HG03439 (cell line): ENCODE measurements around the gene TRIM72.
"Not testable (repeated sequence)": the region's sequence is repeated elsewhere in the genome, so short reads cannot be mapped to it uniquely, and the experiment has no call there.

Experiments used
- ATAC-seq: cut with Tn5 transposase; IDR thresholded peaks from one replicate; pipeline ENCODE4 v1.9.1; 2021; ENCODE audit warnings: mild to moderate bottlenecking, moderate library complexity; ENCODE audit not compliant: unreplicated experiment

Gene TRIM72

DNA sequence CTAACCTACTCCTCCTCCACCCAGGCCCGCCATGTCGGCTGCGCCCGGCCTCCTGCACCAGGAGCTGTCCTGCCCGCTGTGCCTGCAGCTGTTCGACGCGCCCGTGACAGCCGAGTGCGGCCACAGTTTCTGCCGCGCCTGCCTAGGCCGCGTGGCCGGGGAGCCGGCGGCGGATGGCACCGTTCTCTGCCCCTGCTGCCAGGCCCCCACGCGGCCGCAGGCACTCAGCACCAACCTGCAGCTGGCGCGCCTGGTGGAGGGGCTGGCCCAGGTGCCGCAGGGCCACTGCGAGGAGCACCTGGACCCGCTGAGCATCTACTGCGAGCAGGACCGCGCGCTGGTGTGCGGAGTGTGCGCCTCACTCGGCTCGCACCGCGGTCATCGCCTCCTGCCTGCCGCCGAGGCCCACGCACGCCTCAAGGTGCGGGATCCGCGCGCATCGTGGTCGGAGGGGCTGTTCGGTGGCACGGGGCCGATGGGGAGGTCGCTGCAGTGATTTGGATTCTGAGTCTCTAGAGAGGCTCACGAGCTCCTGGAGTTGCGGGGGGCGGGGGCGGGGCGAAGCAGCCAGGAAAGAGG lies 878 bp downstream of the TRIM72 start:
- no peak for ATAC-seq

DNA sequence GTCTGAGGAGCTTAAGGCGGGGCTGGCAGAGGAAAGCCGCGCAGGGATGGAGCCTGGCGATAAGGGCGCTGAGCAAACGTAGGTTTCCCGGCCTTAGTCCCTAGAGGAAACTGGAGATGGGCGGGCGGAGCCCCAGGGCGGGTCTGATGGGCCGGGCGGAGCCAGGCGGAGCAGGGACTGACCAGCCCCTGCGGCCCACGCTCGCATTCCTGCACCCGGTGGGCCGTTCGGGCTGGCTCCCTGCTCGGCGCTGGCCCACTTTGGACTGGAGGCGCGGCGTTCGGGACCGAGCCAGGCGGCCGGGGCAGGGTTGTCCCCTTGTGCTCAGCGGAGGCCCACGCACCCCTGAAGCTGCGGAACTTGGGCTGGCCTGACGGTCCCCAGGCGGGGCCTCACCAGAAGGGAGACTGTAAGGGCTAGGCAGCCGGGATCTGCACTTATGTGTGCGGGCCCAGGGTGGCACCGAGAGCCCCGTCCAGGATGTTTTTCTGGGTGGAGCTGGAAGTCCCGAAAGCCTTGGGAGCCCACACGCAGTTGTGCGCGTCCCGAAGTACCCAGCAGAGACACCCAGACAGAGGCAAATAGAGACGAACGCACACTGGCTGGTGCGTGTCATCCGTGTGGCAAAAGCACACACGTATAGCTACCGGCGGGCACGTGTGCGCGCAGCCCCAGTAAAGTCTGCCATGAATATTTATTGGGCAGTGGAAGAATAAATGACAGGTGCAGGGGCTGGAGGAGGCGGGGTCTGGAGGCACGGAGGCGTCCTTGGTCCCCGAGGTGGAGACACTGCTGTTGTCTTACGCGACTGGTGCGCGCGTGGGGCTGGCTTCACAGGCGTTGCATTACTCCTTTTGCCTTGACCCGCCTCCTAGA lies 1.6 kb downstream of the TRIM72 start:
- ATAC-seq: no peak

DNA sequence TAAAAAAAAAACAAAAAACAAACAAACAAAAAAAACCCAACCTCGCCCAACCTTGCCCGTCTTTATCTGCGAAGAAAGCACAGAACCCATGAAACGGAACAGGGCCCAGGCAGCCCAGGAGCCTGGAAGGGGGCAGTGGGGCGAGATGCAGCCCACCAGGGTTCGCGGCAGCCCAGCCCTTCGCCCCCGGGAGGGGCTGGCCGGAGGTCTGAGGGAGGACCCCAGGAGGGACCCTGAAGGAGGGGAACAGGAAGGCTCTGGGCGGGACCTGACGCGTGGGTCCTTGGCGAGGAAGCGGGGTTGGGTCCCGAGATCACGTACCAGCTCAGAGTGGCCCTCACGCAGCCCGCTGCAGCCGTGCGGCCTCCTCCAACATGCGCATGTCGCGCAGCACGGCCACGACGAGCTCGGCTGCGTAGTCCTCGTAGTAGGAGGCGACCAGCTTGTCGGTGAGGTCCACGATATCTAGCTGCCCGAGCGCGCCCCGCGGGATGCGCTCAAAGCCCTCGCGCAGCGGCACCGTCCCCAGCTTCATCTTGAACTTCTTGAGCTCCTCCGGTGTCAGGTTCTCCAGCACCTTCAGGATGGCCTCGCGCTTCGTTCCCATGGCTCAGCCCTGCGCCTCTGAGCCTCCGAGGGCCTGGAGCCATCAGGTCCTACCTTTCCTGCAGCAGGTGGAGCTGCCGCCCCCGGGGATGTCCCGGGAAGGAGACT lies 2.7 kb downstream of the TRIM72 start, which contains the start of gene PYDC1:
TSS of gene PYDC1 (minus strand) at position 714 of the 714 bp plus-strand sequence. CDS start at position 607, 107 bp downstream.
- no peak for ATAC-seq

DNA sequence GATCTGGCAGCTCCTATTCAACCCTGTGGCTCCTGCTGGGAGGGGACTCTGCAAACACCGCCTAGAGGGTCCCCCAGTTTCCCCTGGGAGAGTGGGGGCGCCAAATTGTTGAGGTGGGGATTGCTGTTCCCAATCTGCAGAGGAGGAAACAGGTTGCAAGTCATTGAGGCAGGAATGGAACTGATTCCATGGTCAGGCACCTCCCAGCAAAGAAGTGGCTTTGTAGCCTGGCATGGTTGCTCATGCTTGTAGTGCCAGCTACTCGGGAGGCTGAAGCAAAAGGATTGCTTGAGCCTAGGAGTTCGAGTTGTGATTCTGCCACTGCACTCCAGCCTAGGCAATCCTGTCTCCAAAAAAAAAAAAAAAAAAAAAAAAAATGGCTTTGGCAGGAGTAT lies 3.2 kb downstream of the TRIM72 start:
- ATAC-seq: no peak

DNA sequence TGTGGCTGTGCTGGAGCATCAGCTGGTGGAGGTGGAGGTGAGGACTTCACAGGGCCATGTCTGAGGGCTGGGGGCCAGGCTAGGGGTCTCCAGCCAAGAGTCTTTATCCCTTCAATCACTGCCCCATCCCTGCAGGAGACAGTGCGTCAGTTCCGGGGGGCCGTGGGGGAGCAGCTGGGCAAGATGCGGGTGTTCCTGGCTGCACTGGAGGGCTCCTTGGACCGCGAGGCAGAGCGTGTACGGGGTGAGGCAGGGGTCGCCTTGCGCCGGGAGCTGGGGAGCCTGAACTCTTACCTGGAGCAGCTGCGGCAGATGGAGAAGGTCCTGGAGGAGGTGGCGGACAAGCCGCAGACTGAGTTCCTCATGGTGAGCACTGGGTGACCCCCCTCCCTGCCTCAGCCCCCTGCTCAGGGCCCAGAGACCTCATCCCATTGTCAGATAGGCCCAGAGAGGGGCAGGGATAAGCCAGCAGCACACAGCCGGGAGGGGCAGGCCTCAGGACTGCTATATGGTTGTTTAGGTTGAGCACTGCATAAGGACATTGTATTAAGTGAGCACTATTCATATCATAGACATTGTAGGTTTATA lies 5.3 kb downstream of the TRIM72 start:
- no peak for ATAC-seq

DNA sequence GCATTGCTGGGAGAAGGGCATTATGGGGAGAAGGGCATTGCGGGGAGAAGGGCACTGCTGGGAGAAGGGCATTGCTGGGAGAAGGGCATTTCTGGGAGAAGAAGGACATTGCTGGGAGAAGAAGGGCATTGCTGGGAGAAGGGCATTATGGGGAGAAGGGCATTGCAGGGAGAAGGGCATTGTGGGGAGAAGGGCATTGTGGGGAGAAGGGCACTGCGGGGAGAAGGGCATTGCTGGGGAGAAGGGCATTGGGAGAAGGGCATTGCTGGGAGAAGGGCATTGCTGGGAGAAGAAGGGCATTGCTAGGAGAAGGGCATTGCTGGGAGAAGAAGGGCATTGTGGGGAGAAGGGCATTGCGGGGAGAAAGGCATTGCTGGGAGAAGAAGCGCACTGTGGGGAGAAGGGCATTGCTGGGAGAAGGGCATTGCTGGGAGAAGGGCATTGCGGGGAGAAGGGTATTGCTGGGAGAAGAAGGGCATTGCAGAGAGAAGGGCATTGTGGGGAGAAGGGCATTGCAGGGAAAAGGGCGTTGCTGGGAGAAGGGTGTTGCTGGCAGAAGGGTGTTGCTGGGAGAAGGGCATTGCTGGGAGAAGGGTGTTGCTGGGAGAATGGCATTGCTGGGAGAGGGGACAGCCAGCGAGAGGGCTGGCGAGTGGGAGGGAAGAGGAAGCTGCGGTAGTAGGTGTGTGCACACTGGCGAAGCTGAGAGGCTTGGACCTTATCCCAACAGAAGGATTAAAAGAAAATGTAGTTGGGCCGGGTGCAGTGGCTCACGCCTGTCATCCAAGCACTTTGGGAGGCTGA lies 7.6 kb downstream of the TRIM72 start:
- no peak for ATAC-seq

DNA sequence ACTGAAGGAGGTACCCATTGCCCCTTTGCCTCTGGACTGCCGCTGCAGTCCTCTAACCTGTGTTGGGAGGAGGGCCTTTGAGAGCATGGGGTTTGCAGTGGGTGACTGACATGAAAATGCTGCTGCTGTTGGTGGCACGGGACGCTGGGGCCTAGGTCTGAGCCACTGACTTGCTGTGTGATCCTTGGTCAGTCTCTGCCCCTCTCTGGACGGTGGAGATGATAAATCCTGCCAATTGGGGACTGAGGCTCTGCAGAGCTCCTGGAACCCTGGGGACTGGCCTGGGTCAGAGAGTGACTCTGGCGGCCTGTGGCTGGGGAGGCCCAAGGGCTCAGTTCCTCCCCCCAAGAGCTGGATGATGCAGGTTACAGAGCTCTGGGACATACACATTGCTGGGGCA lies 9.1 kb downstream of the TRIM72 start:
- no peak for ATAC-seq

DNA sequence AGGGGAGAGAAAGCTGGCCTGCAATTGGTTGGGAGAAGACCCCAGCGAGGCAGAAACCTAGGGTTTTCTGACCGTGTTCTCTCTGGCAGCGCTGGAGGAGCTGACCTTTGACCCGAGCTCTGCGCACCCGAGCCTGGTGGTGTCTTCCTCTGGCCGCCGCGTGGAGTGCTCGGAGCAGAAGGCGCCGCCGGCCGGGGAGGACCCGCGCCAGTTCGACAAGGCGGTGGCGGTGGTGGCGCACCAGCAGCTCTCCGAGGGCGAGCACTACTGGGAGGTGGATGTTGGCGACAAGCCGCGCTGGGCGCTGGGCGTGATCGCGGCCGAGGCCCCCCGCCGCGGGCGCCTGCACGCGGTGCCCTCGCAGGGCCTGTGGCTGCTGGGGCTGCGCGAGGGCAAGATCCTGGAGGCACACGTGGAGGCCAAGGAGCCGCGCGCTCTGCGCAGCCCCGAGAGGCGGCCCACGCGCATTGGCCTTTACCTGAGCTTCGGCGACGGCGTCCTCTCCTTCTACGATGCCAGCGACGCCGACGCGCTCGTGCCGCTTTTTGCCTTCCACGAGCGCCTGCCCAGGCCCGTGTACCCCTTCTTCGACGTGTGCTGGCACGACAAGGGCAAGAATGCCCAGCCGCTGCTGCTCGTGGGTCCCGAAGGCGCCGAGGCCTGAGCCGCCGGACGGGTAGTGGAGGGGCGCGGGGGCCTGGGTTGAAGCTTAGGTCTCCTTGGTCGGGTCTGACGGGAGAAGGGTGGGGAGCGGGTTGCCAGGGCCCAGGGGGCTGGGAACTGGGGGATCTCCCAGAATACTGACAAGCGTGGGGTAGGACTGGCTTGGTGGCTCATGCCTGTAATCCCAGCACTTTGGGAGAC lies 10.4 kb downstream of the TRIM72 start:
- ATAC-seq: no peak

DNA sequence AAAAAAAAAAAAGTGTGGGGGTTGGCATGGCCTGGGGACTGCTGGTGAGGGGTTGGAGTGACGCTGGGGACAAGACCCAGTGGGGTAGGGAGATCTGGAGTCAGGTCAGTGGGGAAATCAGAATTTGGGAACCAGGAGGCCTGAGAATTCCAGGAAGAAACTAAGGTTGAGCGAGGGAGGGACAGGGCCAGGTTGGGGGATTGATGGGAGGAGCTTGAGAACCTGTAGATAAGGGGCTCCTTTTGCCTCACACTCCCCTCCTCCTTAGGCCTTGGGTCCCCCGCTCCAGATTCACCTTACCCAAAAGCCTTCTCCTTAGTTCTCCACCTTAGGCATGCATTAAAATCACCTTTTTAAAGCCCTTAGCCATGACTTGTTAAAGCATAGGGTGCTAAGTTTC lies 11.3 kb downstream of the TRIM72 start:
- no peak for ATAC-seq

DNA sequence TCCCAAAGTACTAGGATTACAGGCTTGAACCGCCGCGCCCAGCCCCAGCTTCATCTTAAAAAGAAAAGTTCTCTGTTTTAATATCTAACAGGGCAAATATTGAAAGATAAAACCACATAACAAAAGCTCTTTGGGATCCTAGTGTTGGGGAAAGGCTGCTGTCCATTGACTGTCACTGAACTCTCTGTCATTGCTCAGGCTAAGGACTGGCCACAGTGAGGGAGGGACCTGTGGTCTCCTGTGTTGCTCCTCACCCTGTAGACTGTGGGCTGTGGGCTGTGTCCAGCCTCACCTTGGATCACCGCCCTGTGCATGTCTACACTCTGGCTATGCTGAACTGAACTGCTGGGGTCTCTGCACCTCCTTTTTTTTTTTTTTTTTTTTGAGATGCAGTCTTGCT lies 14.3 kb downstream of the TRIM72 start:
- no peak for ATAC-seq

DNA sequence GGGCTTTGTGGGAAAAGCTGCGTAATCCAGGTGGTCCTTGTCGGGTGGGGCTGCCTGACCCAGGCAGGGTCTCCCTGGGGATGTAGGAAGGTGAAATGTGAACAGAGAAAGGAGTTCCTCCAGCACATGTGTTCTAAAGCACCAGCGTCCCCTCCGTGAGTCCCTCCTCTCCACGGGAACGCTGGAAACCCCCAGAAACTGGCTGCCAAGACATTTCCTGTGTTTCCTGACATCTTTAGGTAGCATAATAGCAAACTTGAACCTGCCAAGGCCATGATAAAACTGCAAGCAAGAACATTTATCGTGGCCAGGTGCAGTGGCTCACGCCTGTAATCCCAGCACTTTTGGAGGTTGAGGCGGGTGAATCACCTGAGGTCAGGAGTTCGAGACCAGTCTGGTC lies 15.6 kb downstream of the TRIM72 start:
- ATAC-seq: no peak

DNA sequence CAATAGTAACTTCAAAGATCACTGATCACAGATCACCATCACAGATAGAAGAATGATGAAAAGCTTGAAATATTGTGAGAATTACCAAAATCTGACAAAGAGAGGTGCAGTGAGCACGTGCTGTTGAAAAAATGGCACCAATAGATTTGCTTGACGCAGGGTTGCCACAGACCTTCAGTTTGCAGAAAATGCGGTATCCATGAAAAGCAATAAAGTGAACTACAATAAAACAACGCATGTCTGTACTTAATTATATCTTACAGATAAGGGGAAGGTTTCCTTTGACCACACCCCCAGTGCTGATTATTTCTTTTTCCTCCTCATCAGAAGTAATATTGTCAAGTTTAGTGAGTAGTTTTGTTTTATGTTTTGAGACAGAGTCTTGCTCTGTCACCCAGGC lies 24.1 kb downstream of the TRIM72 start:
- ATAC-seq: no peak

DNA sequence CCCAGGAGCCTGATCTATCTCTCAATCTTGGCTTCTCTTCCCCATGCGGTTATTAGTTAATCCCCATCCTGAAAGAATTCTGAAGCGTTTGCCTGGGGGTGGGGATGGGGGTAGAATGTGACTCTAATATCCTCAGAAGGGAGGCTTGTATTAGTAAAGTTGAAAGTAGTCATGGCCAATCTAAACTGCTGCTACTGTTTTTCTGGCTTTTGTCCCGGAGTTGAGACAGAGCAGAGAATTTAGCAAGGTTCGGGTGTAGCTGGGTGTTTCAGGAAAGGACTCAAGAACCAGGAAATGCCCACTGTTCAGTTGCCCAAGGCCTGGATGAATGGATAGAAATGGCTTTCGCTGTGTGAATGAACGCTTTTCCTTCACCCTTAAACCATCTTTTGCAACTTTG lies 28.3 kb downstream of the TRIM72 start:
- no peak for ATAC-seq

DNA sequence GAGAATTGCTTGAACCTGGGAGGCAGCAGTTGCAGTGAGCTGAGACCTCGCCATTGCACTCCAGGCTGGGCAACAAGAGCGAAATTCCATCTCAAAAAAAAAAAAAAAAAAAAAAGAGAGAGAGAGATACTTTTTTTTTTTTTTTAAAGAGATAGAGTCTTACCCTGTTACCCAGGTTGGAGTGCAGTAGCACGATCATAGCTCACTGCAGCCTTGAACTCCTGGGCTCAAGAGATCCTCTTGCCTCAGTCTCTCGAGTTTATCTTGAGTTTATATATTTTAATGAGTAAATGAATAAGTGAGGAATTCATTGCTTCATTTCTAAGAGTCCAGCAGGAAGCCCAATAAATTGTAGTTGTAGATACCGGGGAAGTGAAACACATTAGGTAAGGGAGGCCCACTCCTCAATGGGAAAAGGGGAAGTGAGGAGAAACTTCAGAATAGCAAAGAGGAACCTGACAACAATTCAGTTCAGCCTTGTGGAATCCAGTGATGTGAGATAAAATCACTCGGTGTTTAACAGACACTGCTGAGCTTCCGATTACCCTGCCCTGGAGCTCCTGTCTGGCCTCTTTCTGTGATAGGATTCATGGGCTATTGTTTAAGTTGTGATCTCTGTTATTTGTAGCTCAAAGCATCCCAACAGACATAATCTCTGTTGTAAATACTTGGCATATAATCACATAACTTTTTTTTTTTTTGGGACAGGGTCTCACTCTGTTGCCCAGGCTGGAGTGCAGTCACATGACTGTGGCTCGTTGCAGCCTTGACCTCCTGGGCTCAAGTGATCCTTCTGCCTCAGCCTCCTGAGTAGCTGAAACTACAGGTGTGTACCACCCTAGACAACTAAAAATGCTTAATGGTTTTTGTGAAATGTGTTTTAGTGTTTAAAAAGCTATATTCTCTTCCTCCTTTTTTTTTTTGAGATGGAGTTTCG lies 30.1 kb downstream of the TRIM72 start:
- no peak for ATAC-seq

DNA sequence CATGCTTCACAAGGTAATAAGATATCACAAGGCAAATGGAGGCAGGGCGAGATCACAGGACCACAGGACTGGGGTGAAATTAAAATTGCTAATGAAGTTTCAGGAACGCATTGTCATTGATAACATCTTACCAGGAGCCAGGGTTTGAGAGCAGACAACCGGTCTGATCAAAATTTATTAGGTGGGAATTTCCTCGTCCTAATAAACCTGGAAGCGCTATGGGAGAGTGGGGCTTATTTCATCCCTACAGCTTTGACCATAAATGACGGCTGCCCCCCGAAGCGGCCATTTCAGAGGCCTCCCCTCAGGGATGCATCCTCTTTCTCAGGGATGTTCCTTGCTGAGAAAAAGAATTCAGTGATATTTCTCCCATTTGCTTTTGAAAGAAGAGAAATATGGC lies 31.7 kb downstream of the TRIM72 start:
- not testable (repeated sequence) for ATAC-seq

DNA sequence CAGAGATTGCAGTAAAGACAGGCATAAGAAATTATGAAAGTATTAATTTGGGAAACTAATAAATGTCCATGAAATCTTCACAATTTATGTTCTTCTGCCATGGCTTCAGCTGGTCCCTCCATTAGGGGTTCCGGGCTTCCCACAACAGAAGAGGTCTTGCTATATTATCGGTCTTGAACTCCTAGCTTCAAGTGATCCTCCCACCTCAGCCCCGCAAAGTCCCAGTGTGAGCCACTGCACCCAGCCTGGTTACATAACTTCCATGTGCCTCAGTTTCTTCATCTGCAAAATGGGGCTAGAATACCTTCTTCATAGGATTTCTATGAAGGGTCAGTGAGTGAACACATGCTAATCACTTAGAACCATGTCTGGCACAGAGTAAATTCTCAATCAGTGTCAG lies 32.4 kb downstream of the TRIM72 start:
- no peak for ATAC-seq

DNA sequence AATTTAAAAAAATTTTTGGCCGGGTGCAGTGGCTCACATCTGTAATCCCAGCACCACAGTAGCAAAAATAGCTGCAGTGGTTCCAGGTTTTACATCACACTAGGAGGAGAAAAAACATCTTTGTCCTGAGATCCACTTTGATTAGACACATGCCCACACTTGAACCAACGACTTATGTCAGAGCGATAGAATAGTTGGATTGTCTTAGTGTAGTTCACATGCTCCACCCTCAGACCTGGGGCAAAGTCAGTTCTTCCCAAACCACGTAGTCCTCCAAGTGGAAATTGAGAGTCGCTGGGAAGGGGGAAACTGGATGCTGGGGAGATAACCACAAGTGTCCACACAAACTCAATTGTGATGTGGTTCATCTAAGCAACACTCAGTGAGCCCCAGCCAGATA lies 34.4 kb downstream of the TRIM72 start:
- ATAC-seq: no peak

DNA sequence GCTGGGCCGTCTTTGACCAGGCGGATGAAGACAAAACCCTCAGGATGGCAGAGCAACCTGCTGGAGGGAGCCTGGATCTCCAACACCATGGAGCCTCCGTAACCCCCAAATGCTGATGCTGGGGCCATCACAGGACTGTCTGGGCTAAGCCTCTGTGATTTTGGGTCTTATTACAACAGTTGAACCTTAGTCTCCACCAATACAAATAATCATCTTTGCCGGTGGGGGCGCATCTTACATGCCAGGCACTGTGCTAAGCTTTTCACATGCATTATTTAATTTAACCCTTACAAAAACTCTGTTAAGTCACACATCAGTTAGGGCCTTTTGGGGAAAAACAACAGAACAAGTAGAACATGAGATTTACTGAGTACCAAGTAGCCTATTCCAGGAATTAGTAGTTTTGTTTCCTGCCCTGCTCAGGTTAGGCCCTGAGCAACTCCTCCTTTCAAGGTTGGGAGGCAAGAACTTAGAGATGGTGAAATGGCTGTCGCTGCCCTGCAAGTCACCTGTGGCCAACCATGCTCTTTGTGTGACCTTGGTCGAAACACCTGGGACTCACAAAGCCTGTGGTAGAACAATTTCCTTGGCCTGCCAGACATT lies 37.0 kb downstream of the TRIM72 start:
- no peak for ATAC-seq
